ENCODE results near the gene PRKN. TPM values are rescaled to one million over a fixed set of nuclear protein-coding genes. Genes with fewer than 3 reads are reported as not detected.
"Not testable (repeated sequence)": the region's sequence is repeated elsewhere in the genome, so short reads cannot be mapped to it uniquely, and the experiment has no call there.

Gene PRKN
- total RNA-seq, 1 donor: 6.1 TPM

GRCh38 chr6:161835500-161836215 is 891.9 kb downstream of the PRKN start:
- no peaks in the 10 kb centered on the region for H3K9me3 ChIP-seq (ENCODE audit: low read depth, low read length)
- no peak overlapping the region for H3K4me3 ChIP-seq (ENCODE audit: low read length)
- no peaks in the 10 kb centered on the region for H3K4me1 ChIP-seq (ENCODE audit: insufficient read depth, low read length)
- H3K27me3 ChIP-seq (ENCODE audit: insufficient read depth, low read length): no peaks in the 10 kb centered on the region

GRCh38 chr6:161834426-161834825 is 893.1 kb downstream of the PRKN start:
- no peak overlapping the region for H3K4me3 ChIP-seq (ENCODE audit: low read length)
- H3K4me1 ChIP-seq (ENCODE audit: insufficient read depth, low read length): no peaks in the 10 kb centered on the region
- H3K9me3 ChIP-seq (ENCODE audit: low read depth, low read length): no peaks in the 10 kb centered on the region
- no peaks in the 10 kb centered on the region for H3K27me3 ChIP-seq (ENCODE audit: insufficient read depth, low read length)

- Histone ChIP-seq H3K4me3 (ENCODE audit: low read length) (no peak overlapping the region), H3K27me3 (ENCODE audit: insufficient read depth, low read length) (no peaks in the 10 kb centered on the region), H3K9me3 (ENCODE audit: low read depth, low read length) (no peaks in the 10 kb centered on the region), H3K4me1 (ENCODE audit: insufficient read depth, low read length) (no peaks in the 10 kb centered on the region)
Observed at GRCh38 chr6:161833099-161833860, 894.3 kb downstream of the PRKN start.

- H3K4me3 ChIP-seq (ENCODE audit: low read length): no peak overlapping the region
- no peaks in the 10 kb centered on the region for H3K4me1 ChIP-seq (ENCODE audit: insufficient read depth, low read length)
- H3K9me3 ChIP-seq (ENCODE audit: low read depth, low read length): no peaks in the 10 kb centered on the region
- no peaks in the 10 kb centered on the region for H3K27me3 ChIP-seq (ENCODE audit: insufficient read depth, low read length)
Observed at GRCh38 chr6:161832622-161833021, 894.9 kb downstream of the PRKN start.

GRCh38 chr6:161830866-161831616 is 896.5 kb downstream of the PRKN start:
- H3K27me3 ChIP-seq (ENCODE audit: insufficient read depth, low read length): no peaks in the 10 kb centered on the region
- no peaks in the 10 kb centered on the region for H3K4me1 ChIP-seq (ENCODE audit: insufficient read depth, low read length)
- no peaks in the 10 kb centered on the region for H3K9me3 ChIP-seq (ENCODE audit: low read depth, low read length)
- no peak overlapping the region for H3K4me3 ChIP-seq (ENCODE audit: low read length)

GRCh38 chr6:161829291-161829729 is 898.3 kb downstream of the PRKN start:
- Histone ChIP-seq H3K9me3 (ENCODE audit: low read depth, low read length) (no peaks in the 10 kb centered on the region), H3K4me3 (ENCODE audit: low read length) (no peak overlapping the region), H3K27me3 (ENCODE audit: insufficient read depth, low read length) (no peaks in the 10 kb centered on the region), H3K4me1 (ENCODE audit: insufficient read depth, low read length) (no peaks in the 10 kb centered on the region)

- Histone ChIP-seq H3K9me3 (ENCODE audit: low read depth, low read length) (no peaks in the 10 kb centered on the region), H3K4me1 (ENCODE audit: insufficient read depth, low read length) (no peaks in the 10 kb centered on the region), H3K27me3 (ENCODE audit: insufficient read depth, low read length) (no peaks in the 10 kb centered on the region), H3K4me3 (ENCODE audit: low read length) (no peak overlapping the region)
Observed at GRCh38 chr6:161828355-161828754, 899.2 kb downstream of the PRKN start.

- H3K4me3 ChIP-seq (ENCODE audit: low read length): no peak overlapping the region
- no peaks in the 10 kb centered on the region for H3K27me3 ChIP-seq (ENCODE audit: insufficient read depth, low read length)
- H3K4me1 ChIP-seq (ENCODE audit: insufficient read depth, low read length): no peaks in the 10 kb centered on the region
- no peaks in the 10 kb centered on the region for H3K9me3 ChIP-seq (ENCODE audit: low read depth, low read length)
Observed at GRCh38 chr6:161826512-161826911, 901.1 kb downstream of the PRKN start.

- not testable (repeated sequence) for H3K9me3 ChIP-seq (ENCODE audit: low read depth, low read length); H3K4me1 ChIP-seq (ENCODE audit: insufficient read depth, low read length); H3K27me3 ChIP-seq (ENCODE audit: insufficient read depth, low read length); H3K4me3 ChIP-seq (ENCODE audit: low read length)
Observed at GRCh38 chr6:161822204-161822603, 905.4 kb downstream of the PRKN start.

GRCh38 chr6:161817881-161818280 is 909.7 kb downstream of the PRKN start:
- H3K4me1 ChIP-seq (ENCODE audit: insufficient read depth, low read length): no peaks in the 10 kb centered on the region
- H3K9me3 ChIP-seq (ENCODE audit: low read depth, low read length): no peaks in the 10 kb centered on the region
- no peaks in the 10 kb centered on the region for H3K27me3 ChIP-seq (ENCODE audit: insufficient read depth, low read length)
- H3K4me3 ChIP-seq (ENCODE audit: low read length): no peak overlapping the region

GRCh38 chr6:161815965-161816364 is 911.6 kb downstream of the PRKN start:
- no peaks in the 10 kb centered on the region for H3K27me3 ChIP-seq (ENCODE audit: insufficient read depth, low read length)
- no peak overlapping the region for H3K4me3 ChIP-seq (ENCODE audit: low read length)
- no peaks in the 10 kb centered on the region for H3K4me1 ChIP-seq (ENCODE audit: insufficient read depth, low read length)
- no peaks in the 10 kb centered on the region for H3K9me3 ChIP-seq (ENCODE audit: low read depth, low read length)

- Histone ChIP-seq H3K4me3 (ENCODE audit: low read length) (no peak overlapping the region), H3K9me3 (ENCODE audit: low read depth, low read length) (no peaks in the 10 kb centered on the region), H3K4me1 (ENCODE audit: insufficient read depth, low read length) (no peaks in the 10 kb centered on the region), H3K27me3 (ENCODE audit: insufficient read depth, low read length) (no peaks in the 10 kb centered on the region)
Observed at GRCh38 chr6:161813156-161813555, 914.4 kb downstream of the PRKN start.

GRCh38 chr6:161809971-161810370 is 917.6 kb downstream of the PRKN start:
- Histone ChIP-seq H3K4me1 (ENCODE audit: insufficient read depth, low read length) (no peaks in the 10 kb centered on the region), H3K4me3 (ENCODE audit: low read length) (no peak overlapping the region), H3K9me3 (ENCODE audit: low read depth, low read length) (no peaks in the 10 kb centered on the region), H3K27me3 (ENCODE audit: insufficient read depth, low read length) (no peaks in the 10 kb centered on the region)

GRCh38 chr6:161804838-161805237 is 922.7 kb downstream of the PRKN start:
- Histone ChIP-seq H3K4me1 (ENCODE audit: insufficient read depth, low read length) (no peaks in the 10 kb centered on the region), H3K9me3 (ENCODE audit: low read depth, low read length) (no peaks in the 10 kb centered on the region), H3K27me3 (ENCODE audit: insufficient read depth, low read length) (no peaks in the 10 kb centered on the region), H3K4me3 (ENCODE audit: low read length) (no peak overlapping the region)

- Histone ChIP-seq H3K4me1 (ENCODE audit: insufficient read depth, low read length) (no peaks in the 10 kb centered on the region), H3K4me3 (ENCODE audit: low read length) (no peak overlapping the region), H3K9me3 (ENCODE audit: low read depth, low read length) (no peaks in the 10 kb centered on the region), H3K27me3 (ENCODE audit: insufficient read depth, low read length) (no peaks in the 10 kb centered on the region)
Observed at GRCh38 chr6:161803131-161803530, 924.4 kb downstream of the PRKN start.
